Liver (tissue), 3 donors: ENCODE results near the gene CHKB.

Experiments
- ATF3 ChIP-seq: IDR thresholded peaks from 2 replicates; pipeline ENCODE4 v1.6.1; 2016; ENCODE audit warnings: antibody characterized with exemption
- CTCF ChIP-seq: fragments of 150-350 bp; IDR thresholded peaks from 2 replicates; pipeline ENCODE4 v1.5.1; 2017; ENCODE audit warnings: improper control_type of control experiment, low read depth, low read length; ENCODE audit not compliant: missing input control
- EGR1 ChIP-seq, 2 donors: IDR thresholded peaks; 2 replicates each; pipeline ENCODE4 v1.6.1; 2016 to 2018; ENCODE audit warnings: antibody characterized with exemption in 2 of 2, low read depth in 2 of 2
- GABPA ChIP-seq, 2 donors: IDR thresholded peaks in 1 of 2; conservative IDR thresholded peaks in 1 of 2; 2 replicates each; pipeline ENCODE4 v1.6.1; 2016; ENCODE audit warnings: antibody characterized with exemption in 2 of 2, mild to moderate bottlenecking in 1 of 2, moderate library complexity in 1 of 2
- JUND ChIP-seq, 2 donors: IDR thresholded peaks; 2 replicates each; pipeline ENCODE4 v1.6.1; 2016; ENCODE audit warnings: antibody characterized with exemption in 2 of 2
- RAD21 ChIP-seq, 2 donors: IDR thresholded peaks; 2 replicates each; pipeline ENCODE4 v1.6.1; 2016; ENCODE audit warnings: antibody characterized with exemption in 2 of 2, mild to moderate bottlenecking in 2 of 2
- SP1 ChIP-seq: IDR thresholded peaks from 2 replicates; pipeline ENCODE4 v1.6.1; 2018; ENCODE audit warnings: antibody characterized with exemption, mild to moderate bottlenecking
- TAF1 ChIP-seq: conservative IDR thresholded peaks from 2 replicates; pipeline ENCODE4 v1.6.1; 2016; ENCODE audit warnings: antibody characterized with exemption, mild to moderate bottlenecking
- ZBTB33 ChIP-seq: IDR thresholded peaks from 2 replicates; pipeline ENCODE4 v1.6.1; 2016; ENCODE audit warnings: antibody characterized with exemption
- TF ChIP-seq, protein P1 (sequence below): IDR thresholded peaks from 2 replicates; pipeline ENCODE4 v1.6.1; 2016; ENCODE audit warnings: antibody characterized with exemption, mild to moderate bottlenecking
- TF ChIP-seq, protein P2 (sequence below): IDR thresholded peaks from 2 replicates; pipeline ENCODE4 v1.6.1; 2016; ENCODE audit warnings: antibody characterized with exemption
- donor health status: healthy.
- donor health status: healthy.

DNA sequence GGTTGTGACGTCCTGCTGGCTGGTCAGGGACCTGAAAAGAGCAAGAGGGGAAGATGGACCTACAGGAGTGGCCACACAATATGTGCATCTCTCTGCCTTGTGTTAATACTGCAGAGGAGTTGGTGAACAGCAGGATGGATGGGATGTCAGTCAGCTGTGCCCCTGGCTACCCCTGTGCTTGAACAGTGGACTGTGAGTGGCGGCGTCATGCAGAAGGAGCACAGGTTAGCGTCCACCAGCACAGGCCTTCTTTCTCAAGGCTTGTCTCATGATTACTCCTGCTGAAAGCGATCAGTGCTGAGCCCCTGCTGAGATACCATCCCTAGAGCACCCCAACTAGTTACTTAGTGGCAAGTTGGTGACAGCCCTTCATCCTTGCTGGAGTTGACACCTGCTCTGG lies 3.8 kb upstream of the CHKB start:
- TF ChIP-seq CTCF (no peak), SP1 (no peak), ZBTB33 (no peak), RAD21 (IDR thresholded peaks at IDR 0.05) (no peak), EGR1 (IDR thresholded peaks at IDR 0.05; ENCODE audit: low read depth in 2 of 2) (no peak), TAF1 (no peak), GABPA (IDR thresholded peaks at IDR 0.05 in 1 of 2, conservative IDR thresholded peaks at IDR 0.05 in 1 of 2) (no peak), JUND (IDR thresholded peaks at IDR 0.05) (no peak), ATF3 (no peak)
- TF ChIP-seq, protein P1, sequence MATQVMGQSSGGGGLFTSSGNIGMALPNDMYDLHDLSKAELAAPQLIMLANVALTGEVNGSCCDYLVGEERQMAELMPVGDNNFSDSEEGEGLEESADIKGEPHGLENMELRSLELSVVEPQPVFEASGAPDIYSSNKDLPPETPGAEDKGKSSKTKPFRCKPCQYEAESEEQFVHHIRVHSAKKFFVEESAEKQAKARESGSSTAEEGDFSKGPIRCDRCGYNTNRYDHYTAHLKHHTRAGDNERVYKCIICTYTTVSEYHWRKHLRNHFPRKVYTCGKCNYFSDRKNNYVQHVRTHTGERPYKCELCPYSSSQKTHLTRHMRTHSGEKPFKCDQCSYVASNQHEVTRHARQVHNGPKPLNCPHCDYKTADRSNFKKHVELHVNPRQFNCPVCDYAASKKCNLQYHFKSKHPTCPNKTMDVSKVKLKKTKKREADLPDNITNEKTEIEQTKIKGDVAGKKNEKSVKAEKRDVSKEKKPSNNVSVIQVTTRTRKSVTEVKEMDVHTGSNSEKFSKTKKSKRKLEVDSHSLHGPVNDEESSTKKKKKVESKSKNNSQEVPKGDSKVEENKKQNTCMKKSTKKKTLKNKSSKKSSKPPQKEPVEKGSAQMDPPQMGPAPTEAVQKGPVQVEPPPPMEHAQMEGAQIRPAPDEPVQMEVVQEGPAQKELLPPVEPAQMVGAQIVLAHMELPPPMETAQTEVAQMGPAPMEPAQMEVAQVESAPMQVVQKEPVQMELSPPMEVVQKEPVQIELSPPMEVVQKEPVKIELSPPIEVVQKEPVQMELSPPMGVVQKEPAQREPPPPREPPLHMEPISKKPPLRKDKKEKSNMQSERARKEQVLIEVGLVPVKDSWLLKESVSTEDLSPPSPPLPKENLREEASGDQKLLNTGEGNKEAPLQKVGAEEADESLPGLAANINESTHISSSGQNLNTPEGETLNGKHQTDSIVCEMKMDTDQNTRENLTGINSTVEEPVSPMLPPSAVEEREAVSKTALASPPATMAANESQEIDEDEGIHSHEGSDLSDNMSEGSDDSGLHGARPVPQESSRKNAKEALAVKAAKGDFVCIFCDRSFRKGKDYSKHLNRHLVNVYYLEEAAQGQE, result no peak
- TF ChIP-seq, protein P2, sequence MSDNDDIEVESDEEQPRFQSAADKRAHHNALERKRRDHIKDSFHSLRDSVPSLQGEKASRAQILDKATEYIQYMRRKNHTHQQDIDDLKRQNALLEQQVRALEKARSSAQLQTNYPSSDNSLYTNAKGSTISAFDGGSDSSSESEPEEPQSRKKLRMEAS, result no peak
